Measurements from ENCODE around the gene TRERF1. TPM values are rescaled to one million over a fixed set of nuclear protein-coding genes. Genes with fewer than 3 reads are reported as not detected.

Gene TRERF1
- total and polyA plus RNA-seq, 7 donors: 0.21 to 0.99 (median 0.44) TPM

GRCh38 chr6:42400061-42400760 lies 51.5 kb downstream of the TRERF1 start:
- WGBS, 3 donors: 66 to 74% (median 66%) methylated on average over 8 of the region's 8 CpGs
- intact Hi-C loops (cut with DNase I): no loop called here
- TF ChIP-seq CTCF (IDR thresholded peaks at IDR 0.05): no peak

GRCh38 chr6:42396720-42397119 lies 55.0 kb downstream of the TRERF1 start:
- Histone ChIP-seq H3K27me3 (ENCODE audit: insufficient read depth in 3 of 3, low read length in 2 of 3) (no peaks in the 10 kb centered on the region), H3K9me3 (no peaks in the 10 kb centered on the region), H3K4me3 (no peak overlapping the region), H3K4me1 (no peaks in the 10 kb centered on the region), H3K36me3 (ENCODE audit: insufficient read depth in 1 of 2, low read depth in 1 of 2) (no peaks in the 10 kb centered on the region), H3K27ac (no peak overlapping the region)
- no peak for ATAC-seq
- DNase-seq: no peak
- intact Hi-C loops (cut with DNase I): no loop called here
- TF ChIP-seq CTCF (IDR thresholded peaks at IDR 0.05): no peak
- 85 to 91% (median 90%) methylated on average over 3 of the region's 3 CpGs for WGBS, 3 donors

More at GRCh38 chr6:42400061-42400760, 51.5 kb downstream of the TRERF1 start:
- no peaks in the 10 kb centered on the region for H3K27me3 ChIP-seq (ENCODE audit: insufficient read depth in 3 of 3, low read length in 2 of 3)
- ATAC-seq: no peak
- no peaks in the 10 kb centered on the region for H3K36me3 ChIP-seq (ENCODE audit: insufficient read depth in 1 of 2, low read depth in 1 of 2)
- no peak overlapping the region for H3K4me3 ChIP-seq
- DNase-seq: no peak
- H3K4me1 ChIP-seq: no peaks in the 10 kb centered on the region
- H3K27ac ChIP-seq: no peak overlapping the region
- no peaks in the 10 kb centered on the region for H3K9me3 ChIP-seq

GRCh38 chr6:42394881-42395620 lies 56.7 kb downstream of the TRERF1 start:
- no peak for TF ChIP-seq CTCF (IDR thresholded peaks at IDR 0.05)
- Histone ChIP-seq H3K4me1 (no peaks in the 10 kb centered on the region), H3K36me3 (ENCODE audit: insufficient read depth in 1 of 2, low read depth in 1 of 2) (no peaks in the 10 kb centered on the region), H3K9me3 (no peaks in the 10 kb centered on the region), H3K27me3 (ENCODE audit: insufficient read depth in 3 of 3, low read length in 2 of 3) (no peaks in the 10 kb centered on the region), H3K4me3 (no peak overlapping the region), H3K27ac (no peak overlapping the region)
- WGBS, 3 donors: 90 to 92% (median 91%) methylated on average over 10 of the region's 10 CpGs
- intact Hi-C loops (cut with DNase I): no loop called here
- ATAC-seq (no peak), DNase-seq (no peak)

GRCh38 chr6:42394151-42394550 lies 57.6 kb downstream of the TRERF1 start:
- 91 to 94% (median 93%) methylated on average over 4 of the region's 4 CpGs for WGBS, 3 donors

More at GRCh38 chr6:42394151-42394550, 57.6 kb downstream of the TRERF1 start:
- Histone ChIP-seq H3K27ac (no peak overlapping the region), H3K4me3 (no peak overlapping the region), H3K9me3 (no peaks in the 10 kb centered on the region), H3K4me1 (no peaks in the 10 kb centered on the region), H3K27me3 (ENCODE audit: insufficient read depth in 3 of 3, low read length in 2 of 3) (no peaks in the 10 kb centered on the region), H3K36me3 (ENCODE audit: insufficient read depth in 1 of 2, low read depth in 1 of 2) (no peaks in the 10 kb centered on the region)
- TF ChIP-seq CTCF (IDR thresholded peaks at IDR 0.05): no peak
- intact Hi-C loops (cut with DNase I): no loop called here
- no peak for ATAC-seq
- DNase-seq: no peak
